HFF-Myc (cell line): Measurements from ENCODE around the gene KANK4.

Experiments
- DNase-seq: peaks from one replicate; pipeline ENCODE4 v3.0.0-alpha.2; 2011; ENCODE audit warnings: low read depth; ENCODE audit errors: extremely low read depth
- H3K4me3 ChIP-seq: replicated peaks from 2 replicates; pipeline ENCODE4 v1.5.1; 2011; ENCODE audit warnings: low read depth, mild to moderate bottlenecking, control low read depth, low read length
- CTCF ChIP-seq: IDR thresholded peaks from 2 replicates; pipeline ENCODE4 v1.5.1; 2012; ENCODE audit warnings: mild to moderate bottlenecking, low read depth, low read length, control low read depth; ENCODE audit errors: missing control alignments

KANK4 gene

GRCh38 chr1:62187548-62187947 is 131.7 kb downstream of the KANK4 start:
- no peak for TF ChIP-seq CTCF
- H3K4me3 ChIP-seq = no peak overlapping the region
- DNase-seq = no peak
